HG02943 (cell line): ENCODE data around the gene AMBRA1.

Experiments used
- ATAC-seq: cut with Tn5 transposase; IDR thresholded peaks from one replicate; pipeline ENCODE4 v1.9.1; 2021; ENCODE audit warnings: mild to moderate bottlenecking, low read depth, moderate library complexity; ENCODE audit not compliant: unreplicated experiment

Gene AMBRA1

GRCh38 chr11:46617134-46617971, 23.5 kb upstream of the AMBRA1 start, which contains the start of the genes ATG13 and HARBI1:
ATG13 (plus strand) TSS chr11:46617553; CDS start chr11:46644292, 26,739 bp downstream.
HARBI1 (minus strand) TSS chr11:46617227; CDS start chr11:46616237, 990 bp downstream.
- ATAC-seq: peak; percentile 89

GRCh38 chr11:46616551-46617133, 22.8 kb upstream of the AMBRA1 start:
- peak; percentile 12 for ATAC-seq

GRCh38 chr11:46615756-46616155, 21.9 kb upstream of the AMBRA1 start:
- ATAC-seq: no peak

- no peak for ATAC-seq
Observed at GRCh38 chr11:46612326-46612725, 18.5 kb upstream of the AMBRA1 start.

- no peak for ATAC-seq
Observed at GRCh38 chr11:46611526-46612304, 17.9 kb upstream of the AMBRA1 start.

- no peak for ATAC-seq
Observed at GRCh38 chr11:46609386-46609785, 15.6 kb upstream of the AMBRA1 start.

- no peak for ATAC-seq
Observed at GRCh38 chr11:46607516-46607915, 13.7 kb upstream of the AMBRA1 start.

GRCh38 chr11:46604796-46605195, 11.0 kb upstream of the AMBRA1 start:
- ATAC-seq: no peak

- ATAC-seq: no peak
Observed at GRCh38 chr11:46603704-46604308, 10.0 kb upstream of the AMBRA1 start.

GRCh38 chr11:46601129-46601528, 7.3 kb upstream of the AMBRA1 start:
- ATAC-seq: no peak

- ATAC-seq: no peak
Observed at GRCh38 chr11:46600194-46600960, 6.6 kb upstream of the AMBRA1 start.

- no peak for ATAC-seq
Observed at GRCh38 chr11:46599340-46600193, 5.7 kb upstream of the AMBRA1 start.

- no peak for ATAC-seq
Observed at GRCh38 chr11:46597609-46598219, 3.9 kb upstream of the AMBRA1 start.

- ATAC-seq: no peak
Observed at GRCh38 chr11:46597155-46597554, 3.3 kb upstream of the AMBRA1 start.

GRCh38 chr11:46594785-46595184, 962 bp upstream of the AMBRA1 start:
- no peak for ATAC-seq

- no peak for ATAC-seq
Observed at GRCh38 chr11:46594374-46594700, 514 bp upstream of the AMBRA1 start.

GRCh38 chr11:46590740-46591605, 2.9 kb downstream of the AMBRA1 start:
- ATAC-seq: no peak

- no peak for ATAC-seq
Observed at GRCh38 chr11:46588915-46589314, 4.9 kb downstream of the AMBRA1 start.
